ENCODE data around the gene LTF.

DNA sequence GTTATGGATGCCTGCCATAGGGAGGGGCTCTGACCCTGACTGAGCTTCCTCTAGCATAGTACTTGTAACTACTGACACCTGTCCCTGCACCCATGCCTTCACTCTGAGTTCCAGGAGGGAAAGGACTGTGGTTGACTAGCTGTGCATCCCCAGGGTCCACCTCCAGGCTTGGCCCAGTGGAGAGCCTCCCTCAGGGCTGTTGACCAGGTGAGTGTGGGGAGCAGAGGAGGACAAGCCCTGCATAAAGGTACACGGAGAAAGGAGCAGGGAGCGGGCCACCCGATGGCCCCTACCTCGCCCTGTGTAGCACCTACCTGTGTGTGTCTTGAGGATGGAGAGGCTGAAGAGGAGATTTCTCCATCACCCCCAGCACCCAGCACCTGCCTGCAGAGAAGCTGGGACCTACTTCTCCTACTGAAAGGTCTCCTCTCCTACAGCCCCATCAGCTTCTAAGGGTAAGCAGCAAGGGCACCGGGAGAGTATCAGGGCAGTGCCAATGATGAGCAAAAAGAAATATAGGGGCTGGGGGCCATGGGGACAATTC lies 6.7 kb upstream of the LTF start:
- TF ChIP-seq, protein P1, sequence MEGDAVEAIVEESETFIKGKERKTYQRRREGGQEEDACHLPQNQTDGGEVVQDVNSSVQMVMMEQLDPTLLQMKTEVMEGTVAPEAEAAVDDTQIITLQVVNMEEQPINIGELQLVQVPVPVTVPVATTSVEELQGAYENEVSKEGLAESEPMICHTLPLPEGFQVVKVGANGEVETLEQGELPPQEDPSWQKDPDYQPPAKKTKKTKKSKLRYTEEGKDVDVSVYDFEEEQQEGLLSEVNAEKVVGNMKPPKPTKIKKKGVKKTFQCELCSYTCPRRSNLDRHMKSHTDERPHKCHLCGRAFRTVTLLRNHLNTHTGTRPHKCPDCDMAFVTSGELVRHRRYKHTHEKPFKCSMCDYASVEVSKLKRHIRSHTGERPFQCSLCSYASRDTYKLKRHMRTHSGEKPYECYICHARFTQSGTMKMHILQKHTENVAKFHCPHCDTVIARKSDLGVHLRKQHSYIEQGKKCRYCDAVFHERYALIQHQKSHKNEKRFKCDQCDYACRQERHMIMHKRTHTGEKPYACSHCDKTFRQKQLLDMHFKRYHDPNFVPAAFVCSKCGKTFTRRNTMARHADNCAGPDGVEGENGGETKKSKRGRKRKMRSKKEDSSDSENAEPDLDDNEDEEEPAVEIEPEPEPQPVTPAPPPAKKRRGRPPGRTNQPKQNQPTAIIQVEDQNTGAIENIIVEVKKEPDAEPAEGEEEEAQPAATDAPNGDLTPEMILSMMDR (conservative IDR thresholded peaks at IDR 0.05; ENCODE audit: low read length), result no peak
- no peak for TF ChIP-seq EZH2phosphoT487 (IDR thresholded peaks at IDR 0.05; ENCODE audit: borderline replicate concordance, low read depth, low read length)
